Hypothalamus (tissue), 51 donors: ENCODE measurements around the gene ABHD5.

ENCODE experiments used
- DNase-seq, 51 donors: peaks; one replicate each; lab custom pipeline; 2025; lab: John Stamatoyannopoulos, UW

ABHD5 gene

GRCh38 chr3:43709022-43709421 lies 18.3 kb downstream of the ABHD5 start:
- DNase-seq: no peak

- DNase-seq: peak in 1 of 51 donors; percentile 8
These were observed 19.9 kb downstream of the ABHD5 start for GRCh38 chr3:43710607-43711006.

DNA sequence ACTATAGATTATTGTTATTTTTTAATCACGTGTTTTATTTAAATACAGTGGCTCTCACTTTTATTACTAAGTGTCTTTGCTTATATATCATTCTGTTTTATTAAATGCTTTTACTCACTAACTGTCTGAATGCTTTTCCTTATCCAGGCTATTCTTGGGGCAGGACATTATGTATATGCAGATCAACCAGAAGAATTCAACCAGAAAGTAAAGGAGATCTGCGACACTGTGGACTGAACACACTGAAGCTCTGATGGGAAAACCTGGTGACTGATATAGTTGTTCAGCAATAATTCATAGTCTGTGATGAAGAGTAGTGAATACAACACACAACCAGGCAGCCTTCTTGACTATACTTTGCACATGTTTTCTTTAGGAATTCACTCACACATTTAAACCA lies 27.6 kb downstream of the ABHD5 start:
- DNase-seq: no peak

GRCh38 chr3:43723121-43723734 lies 32.5 kb downstream of the ABHD5 start:
- DNase-seq: no peak

DNA sequence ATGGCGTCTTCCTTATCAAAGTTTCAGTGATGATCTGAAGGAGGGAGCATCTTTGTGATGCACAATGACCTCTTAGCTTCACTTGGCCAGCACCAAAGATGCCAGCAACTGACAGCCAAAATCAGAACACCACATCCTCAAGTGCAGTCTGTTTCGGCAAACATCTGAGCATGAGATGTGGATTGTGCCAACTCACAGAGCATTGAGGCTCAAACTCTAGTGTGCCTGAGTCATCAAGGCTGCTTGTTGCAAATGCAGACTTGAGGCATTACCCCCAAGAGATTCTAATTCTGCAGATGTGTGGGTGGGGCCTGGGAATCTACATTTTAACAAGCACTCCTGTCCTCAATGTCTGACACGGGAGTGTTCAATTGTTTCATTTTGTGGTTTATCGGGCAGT lies 35.8 kb downstream of the ABHD5 start:
- DNase-seq: no peak

DNA sequence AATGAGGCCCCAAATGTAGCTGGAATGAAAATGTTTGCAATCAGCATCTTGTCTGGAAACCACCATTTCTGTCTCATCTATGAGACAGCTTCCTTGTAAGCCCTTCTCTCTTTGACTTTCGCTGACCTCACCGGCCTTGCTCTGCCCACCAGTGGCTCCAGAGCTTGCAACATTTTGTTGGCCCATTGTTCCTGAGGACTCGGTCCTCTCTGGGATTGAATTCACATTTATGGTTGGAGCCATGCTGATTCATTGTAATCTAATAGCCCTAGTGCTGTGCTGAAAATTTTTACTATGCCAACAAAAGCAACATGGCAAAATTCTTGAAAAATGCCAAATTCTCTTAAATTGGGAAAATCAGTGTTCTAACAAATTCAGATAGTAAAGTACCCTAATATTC lies 37.2 kb downstream of the ABHD5 start:
- no peak for DNase-seq

GRCh38 chr3:43728476-43728875 lies 37.7 kb downstream of the ABHD5 start:
- no peak for DNase-seq

DNA sequence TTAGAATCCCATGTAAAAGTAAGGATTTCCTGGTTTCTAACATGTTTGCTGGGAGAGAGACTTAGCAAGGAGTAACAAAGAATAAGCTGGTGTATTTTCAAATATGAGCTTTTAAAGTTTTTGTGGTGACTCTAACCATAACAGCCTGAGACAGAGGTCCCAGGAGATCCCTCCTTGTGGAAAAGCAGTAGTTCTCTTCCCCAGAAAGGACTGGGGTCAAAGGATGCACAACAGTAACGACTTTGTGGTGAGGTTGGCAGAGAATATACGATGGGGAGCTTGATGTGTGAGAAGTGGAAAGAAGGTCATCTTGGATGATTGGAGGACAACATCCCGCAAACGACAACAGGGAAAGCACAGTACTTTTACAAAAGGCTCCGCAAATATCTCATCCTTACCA lies 38.2 kb downstream of the ABHD5 start:
- DNase-seq: no peak

DNA sequence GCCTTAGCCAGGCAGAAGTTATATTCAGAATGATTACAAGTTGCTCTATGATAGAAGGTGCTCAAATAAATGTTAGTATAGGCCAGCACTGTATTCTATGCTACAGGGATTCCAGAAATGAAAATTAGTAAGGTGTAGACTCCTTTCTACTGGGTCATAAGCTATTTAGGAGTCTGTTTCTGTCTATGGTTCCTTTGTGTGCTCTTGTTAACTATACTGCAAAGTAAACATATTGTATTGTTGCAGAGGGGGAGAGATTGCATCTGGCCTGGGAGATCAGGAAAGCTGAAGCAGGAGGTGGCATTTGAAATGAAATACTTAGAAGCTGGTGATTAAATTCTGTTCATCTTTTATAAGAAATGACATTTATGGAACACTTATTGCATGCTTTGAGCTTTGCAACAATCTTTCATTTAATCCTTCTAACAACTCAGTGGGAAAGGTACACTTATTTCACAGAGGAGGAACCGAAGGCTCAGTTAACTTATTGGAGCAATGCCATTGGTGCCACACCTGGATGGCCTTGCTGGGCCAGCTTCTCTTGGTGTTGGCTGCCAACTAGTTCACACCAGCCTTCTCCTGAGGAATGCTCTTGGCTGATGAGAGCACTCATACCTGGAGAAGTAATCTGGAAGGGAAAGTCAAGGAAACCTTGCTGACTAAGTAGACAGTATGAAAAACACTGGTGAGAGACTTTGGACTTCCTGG lies 39.1 kb downstream of the ABHD5 start:
- no peak for DNase-seq

DNA sequence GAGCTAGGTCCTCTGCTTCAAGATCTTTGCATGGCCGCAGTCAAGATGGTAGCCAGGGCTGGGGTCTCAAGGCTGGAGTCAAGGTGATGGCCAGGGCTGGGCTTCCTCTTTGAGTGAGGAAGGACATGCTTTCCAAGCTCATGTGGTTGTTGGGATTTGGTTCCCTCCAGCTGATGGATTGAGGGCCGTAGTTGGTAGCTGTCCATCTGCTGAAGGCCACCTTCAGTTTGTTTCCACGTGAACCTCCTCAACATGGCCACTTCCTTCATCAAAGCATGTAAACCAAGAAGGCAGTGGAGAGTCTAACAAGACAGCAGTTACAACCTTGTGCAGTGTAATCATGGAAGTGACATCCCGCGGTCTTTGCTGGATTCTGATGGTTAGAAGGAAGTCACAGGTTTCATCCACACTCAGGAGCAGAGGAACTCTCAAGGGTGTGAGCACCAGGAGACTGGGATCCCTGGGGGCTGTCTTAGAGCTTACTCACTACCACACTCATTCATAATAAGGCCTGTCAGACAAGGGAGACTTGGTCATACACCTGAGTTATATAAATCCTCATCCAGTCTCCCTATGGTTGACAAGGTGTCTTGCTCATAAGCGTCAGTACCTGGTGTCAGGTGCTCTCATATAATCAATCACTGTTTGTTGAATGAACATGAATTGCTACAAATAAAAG lies 42.1 kb downstream of the ABHD5 start:
- DNase-seq: no peak

GRCh38 chr3:43733459-43734384 lies 43.0 kb downstream of the ABHD5 start:
- peak in 13 of 51 donors; percentile 4 to 38 (median 16) for DNase-seq

DNA sequence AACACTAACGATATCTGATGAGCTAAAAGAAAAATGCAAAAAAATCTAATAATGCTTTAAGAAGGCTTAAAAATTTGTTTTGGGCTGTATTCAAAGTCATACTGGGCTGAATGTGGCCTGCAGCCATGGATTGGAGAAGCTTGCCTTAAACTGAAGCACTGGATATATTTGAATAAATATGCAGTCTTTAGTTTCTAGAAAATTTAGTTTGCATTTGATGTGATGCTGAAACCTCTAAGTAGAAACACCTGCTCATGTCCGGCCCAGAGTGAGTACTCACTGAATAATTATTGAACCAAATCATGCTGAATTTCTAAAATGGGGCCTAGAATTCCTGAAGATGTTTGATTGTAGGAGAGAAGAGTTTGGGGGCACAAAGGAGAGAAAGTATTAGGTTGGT lies 43.9 kb downstream of the ABHD5 start:
- no peak for DNase-seq

- DNase-seq: no peak
These were observed 44.9 kb downstream of the ABHD5 start for GRCh38 chr3:43735618-43736017.

DNA sequence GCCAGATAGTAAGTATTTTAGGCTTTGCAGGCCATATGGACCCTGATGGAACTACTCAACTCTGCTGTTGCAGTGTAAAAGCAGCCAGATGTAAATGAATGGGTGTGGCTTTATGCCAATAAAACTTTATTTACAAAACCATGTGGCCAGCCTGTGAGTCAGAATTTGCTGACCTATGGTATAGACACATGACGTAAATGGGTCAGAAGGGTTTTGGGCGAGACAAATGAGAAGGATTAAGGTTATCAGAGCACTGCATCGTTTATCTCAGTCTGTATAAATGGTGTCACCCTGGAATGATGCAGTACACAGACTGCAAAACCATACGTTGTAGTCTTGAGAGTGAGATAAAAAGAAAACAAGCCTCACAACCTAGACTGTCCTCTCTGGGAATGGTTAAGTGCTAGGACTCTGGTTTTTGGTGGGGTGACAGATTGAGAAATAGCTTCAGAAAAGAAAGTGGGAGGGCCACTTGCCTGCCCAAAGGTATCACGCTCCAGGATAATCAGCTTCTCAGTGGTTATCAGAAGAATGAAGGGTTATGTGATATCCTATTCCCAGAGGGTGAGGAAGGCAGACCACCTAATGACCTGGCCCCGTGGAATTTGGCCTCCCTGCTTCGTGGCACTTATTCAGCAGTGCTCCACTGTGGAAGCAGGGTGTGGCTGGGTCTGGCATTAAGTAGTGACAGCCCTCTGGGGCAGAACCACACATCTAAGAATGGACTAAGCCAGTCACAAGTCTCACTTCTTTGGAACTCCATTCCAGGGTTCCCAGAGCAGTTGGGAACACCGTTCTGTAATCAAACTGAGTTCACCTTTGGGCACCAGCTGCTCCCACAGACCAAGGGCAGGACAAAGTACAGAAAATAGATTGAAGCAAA lies 46.1 kb downstream of the ABHD5 start:
- no peak for DNase-seq

DNA sequence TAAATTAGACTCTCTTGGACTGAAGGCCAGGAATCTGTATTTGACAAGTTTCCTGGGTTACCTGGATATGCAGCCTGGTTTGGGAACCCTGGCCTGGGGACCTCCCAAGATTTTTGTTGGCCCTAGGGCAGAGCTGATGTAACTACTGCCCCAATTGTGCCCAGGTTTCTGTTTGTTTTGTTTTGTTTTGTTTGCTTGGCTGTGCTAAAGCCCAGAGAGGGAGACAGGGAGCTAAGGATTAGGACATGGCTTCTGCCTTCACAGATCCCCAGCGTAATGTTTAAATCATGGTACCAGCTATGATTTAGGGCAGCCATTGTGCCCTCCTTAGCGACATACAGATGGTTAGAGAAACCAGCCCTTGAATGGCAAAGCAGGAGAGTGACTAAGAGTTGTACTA lies 47.6 kb downstream of the ABHD5 start:
- no peak for DNase-seq

- DNase-seq: no peak
These were observed 52.2 kb downstream of the ABHD5 start for GRCh38 chr3:43742920-43743319.

DNA sequence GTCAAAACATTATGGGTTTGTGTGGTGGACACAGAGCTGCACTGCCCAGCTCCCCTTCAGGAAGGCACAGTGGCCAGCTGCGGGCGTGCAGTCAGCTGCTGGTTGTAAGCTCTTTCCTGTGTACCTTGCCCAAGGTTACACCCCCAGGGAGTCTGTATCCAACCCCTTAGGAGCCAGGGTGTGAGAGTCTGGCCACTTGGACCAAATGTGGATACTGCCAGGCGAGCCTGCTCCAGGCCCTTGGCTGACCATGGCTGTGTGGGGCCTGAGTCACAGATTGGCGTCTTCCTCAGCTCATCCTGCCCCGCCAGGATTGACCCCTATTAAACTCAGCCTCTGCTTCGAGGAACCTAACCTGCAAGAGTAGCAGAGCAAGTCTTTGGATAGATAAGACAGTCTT lies 56.9 kb downstream of the ABHD5 start:
- no peak for DNase-seq

- DNase-seq: peak in 7 of 51 donors; percentile 5 to 29 (median 11)
These were observed 57.4 kb downstream of the ABHD5 start for GRCh38 chr3:43748179-43748578.

- DNase-seq: no peak
These were observed 57.9 kb downstream of the ABHD5 start for GRCh38 chr3:43748645-43749044.

GRCh38 chr3:43752905-43753304 lies 62.2 kb downstream of the ABHD5 start:
- no peak for DNase-seq
